Measurements from ENCODE around the gene SPRR5. TPM values are rescaled to one million over a fixed set of nuclear protein-coding genes. Genes with fewer than 3 reads are reported as not detected.

Gene SPRR5
- total and polyA plus RNA-seq, 8 donors, result 1.0 TPM; not detected in 7

DNA sequence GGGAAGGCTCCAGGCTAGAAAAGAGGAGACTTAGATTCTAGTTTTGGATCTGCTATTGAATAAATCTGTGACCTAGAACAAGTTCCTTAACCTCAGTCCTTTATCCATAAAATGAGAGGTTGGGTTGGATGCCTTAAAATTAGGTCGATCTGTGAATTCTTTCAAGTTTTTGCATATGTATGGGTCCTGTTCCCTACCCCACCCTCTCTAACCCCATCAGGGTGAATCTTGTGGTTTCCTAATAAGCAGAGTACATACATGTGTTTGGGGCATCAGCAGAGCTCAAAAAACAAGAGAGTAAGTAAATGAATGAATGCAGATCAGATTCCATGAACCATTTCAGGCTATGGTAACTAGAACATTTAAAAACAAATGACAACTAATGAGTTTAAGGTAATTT, 29.7 kb downstream of the SPRR5 start:
- no peaks in the 10 kb centered on the region for H3K9me3 ChIP-seq
- no peak overlapping the region for H3K27ac ChIP-seq
- WGBS, 5 donors, result 73 to 87% (median 83%) methylated on average over 1 of the region's 1 CpG

DNA sequence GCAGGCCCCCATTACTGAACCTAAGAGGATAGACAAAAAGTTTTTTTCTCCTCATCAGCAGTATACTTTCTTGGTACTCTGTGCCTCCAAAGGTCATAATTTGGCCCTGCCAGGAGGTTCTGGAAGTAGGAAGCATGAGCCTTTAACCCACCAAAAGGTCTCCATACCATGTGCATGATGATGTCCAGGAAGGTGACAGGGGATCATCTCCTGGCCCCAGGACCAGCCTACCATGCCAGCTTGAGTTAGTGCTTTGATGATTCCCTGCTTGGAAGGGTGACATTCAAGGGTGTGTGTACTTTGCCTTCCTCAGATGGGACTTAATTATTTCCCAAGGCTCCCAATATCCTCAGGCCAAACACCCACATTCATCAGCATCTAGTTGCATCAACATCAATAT, 30.6 kb downstream of the SPRR5 start:
- Histone ChIP-seq H3K9me3 (no peaks in the 10 kb centered on the region), H3K27me3 (peaks cover 0 to 3% (median 0%) of the 10 kb centered on the region in 3 donors), H3K36me3 (no peaks in the 10 kb centered on the region), H3K4me3 (no peak overlapping the region), H3K4me1 (no peaks in the 10 kb centered on the region), H3K27ac (no peak overlapping the region)
- intact Hi-C loops (cut with DNase I; ENCODE audit: low total_unique reads), result no loop called here
- TF ChIP-seq, protein P1, sequence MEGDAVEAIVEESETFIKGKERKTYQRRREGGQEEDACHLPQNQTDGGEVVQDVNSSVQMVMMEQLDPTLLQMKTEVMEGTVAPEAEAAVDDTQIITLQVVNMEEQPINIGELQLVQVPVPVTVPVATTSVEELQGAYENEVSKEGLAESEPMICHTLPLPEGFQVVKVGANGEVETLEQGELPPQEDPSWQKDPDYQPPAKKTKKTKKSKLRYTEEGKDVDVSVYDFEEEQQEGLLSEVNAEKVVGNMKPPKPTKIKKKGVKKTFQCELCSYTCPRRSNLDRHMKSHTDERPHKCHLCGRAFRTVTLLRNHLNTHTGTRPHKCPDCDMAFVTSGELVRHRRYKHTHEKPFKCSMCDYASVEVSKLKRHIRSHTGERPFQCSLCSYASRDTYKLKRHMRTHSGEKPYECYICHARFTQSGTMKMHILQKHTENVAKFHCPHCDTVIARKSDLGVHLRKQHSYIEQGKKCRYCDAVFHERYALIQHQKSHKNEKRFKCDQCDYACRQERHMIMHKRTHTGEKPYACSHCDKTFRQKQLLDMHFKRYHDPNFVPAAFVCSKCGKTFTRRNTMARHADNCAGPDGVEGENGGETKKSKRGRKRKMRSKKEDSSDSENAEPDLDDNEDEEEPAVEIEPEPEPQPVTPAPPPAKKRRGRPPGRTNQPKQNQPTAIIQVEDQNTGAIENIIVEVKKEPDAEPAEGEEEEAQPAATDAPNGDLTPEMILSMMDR (IDR thresholded peaks at IDR 0.05), result no peak
- no peak for TF ChIP-seq POLR2A (IDR thresholded peaks at IDR 0.05)
- no peak for TF ChIP-seq EP300 (IDR thresholded peaks at IDR 0.05)
- TF ChIP-seq POLR2AphosphoS5 (IDR thresholded peaks at IDR 0.05), result no peak
- DNase-seq, result no peak

More for the DNA sequence above, 29.7 kb downstream of the SPRR5 start:
- Histone ChIP-seq H3K4me3 (no peak overlapping the region), H3K4me1 (no peaks in the 10 kb centered on the region), H3K36me3 (no peaks in the 10 kb centered on the region), H3K27me3 (peaks cover 0 to 3% (median 0%) of the 10 kb centered on the region in 3 donors)
- intact Hi-C loops (cut with DNase I; ENCODE audit: low total_unique reads), result no loop called here
- no peak for TF ChIP-seq EP300 (IDR thresholded peaks at IDR 0.05)
- TF ChIP-seq, protein P1 (IDR thresholded peaks at IDR 0.05), result no peak
- TF ChIP-seq POLR2AphosphoS5 (IDR thresholded peaks at IDR 0.05), result no peak
- no peak for TF ChIP-seq POLR2A (IDR thresholded peaks at IDR 0.05)
- DNase-seq, result no peak

DNA sequence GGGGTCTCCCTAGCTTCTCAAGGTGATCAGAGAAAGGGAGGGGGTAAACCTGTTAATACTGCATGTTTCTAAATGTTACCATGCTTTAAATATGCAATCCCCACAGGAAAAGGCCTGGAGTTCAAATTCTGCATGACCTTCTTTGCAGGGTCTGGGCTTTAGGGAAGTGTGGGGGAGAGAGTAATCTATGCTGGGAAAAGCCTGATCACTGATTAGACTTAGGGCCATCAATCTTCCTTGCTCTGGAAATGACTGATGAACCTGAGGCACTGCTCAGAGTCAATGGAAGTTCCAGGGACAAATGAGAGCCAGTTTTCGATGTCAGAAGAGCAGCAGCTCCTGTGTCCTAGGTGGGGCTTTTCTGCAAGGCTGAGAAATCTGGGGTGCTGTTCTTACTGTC, 33.7 kb downstream of the SPRR5 start:
- no peaks in the 10 kb centered on the region for H3K36me3 ChIP-seq
- no peaks in the 10 kb centered on the region for H3K9me3 ChIP-seq
- H3K27ac ChIP-seq, result no peak overlapping the region
- H3K4me1 ChIP-seq, result no peaks in the 10 kb centered on the region
- intact Hi-C loops (cut with DNase I; ENCODE audit: low total_unique reads), result no loop called here
- no peak for DNase-seq
- no peak overlapping the region for H3K4me3 ChIP-seq
- TF ChIP-seq POLR2A (IDR thresholded peaks at IDR 0.05) (no peak), POLR2AphosphoS5 (IDR thresholded peaks at IDR 0.05) (no peak), EP300 (IDR thresholded peaks at IDR 0.05) (no peak)
- TF ChIP-seq, protein P1 (IDR thresholded peaks at IDR 0.05), result no peak
- WGBS, 5 donors, result 60 to 83% (median 70%) methylated on average over 1 of the region's 1 CpG
- peaks cover 0 to 18% (median 0%) of the 10 kb centered on the region in 3 donors for H3K27me3 ChIP-seq

DNA sequence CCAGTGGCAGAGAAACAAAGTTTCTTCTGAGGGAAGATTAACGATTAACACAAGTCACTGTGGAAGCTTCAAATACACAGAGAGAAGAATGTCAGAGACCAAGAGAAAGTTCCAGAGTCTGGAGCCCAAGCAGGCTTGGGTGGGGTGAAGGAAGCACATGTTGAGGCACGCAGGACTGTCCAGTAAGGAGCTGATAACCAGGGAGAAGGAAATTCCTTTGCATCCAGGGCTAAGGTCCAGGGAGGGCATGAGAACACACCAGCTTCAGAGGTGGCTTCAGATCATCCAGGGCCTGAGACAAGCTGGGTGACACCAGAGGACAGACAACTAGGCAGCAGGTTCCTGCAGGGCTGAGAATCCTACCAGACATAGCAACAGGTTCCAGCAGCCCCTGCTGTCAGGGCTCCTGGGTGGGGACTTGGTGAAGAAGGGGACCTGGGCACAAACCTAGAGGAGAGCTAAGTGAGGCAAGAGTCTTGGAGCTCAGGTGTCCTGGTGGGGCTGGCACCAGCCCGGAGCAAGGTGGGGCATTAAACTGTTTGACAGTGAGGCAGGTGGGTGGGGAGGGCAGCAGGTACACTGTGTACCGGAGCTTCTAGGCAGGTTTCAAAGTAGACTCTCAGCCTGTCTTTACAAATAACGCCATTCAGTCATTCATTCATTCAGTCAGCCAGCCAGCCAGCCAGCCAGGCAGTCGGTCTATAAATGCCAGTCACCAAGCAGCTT, 34.3 kb downstream of the SPRR5 start:
- intact Hi-C loops (cut with DNase I; ENCODE audit: low total_unique reads), result no loop called here
- H3K27ac ChIP-seq, result no peak overlapping the region

More for the DNA sequence above, 34.3 kb downstream of the SPRR5 start:
- H3K4me3 ChIP-seq, result no peak overlapping the region
- H3K9me3 ChIP-seq, result no peaks in the 10 kb centered on the region
- H3K27me3 ChIP-seq, result peaks cover 0 to 20% (median 0%) of the 10 kb centered on the region in 3 donors
- no peak for DNase-seq
- no peaks in the 10 kb centered on the region for H3K4me1 ChIP-seq
- TF ChIP-seq EP300 (IDR thresholded peaks at IDR 0.05) (no peak), POLR2A (IDR thresholded peaks at IDR 0.05) (no peak), POLR2AphosphoS5 (IDR thresholded peaks at IDR 0.05) (no peak)
- TF ChIP-seq, protein P1 (IDR thresholded peaks at IDR 0.05), result no peak
- H3K36me3 ChIP-seq, result no peaks in the 10 kb centered on the region
- 49 to 72% (median 62%) methylated on average over 6 of the region's 6 CpGs for WGBS, 5 donors
